Omental fat pad (tissue), 4 donors: ENCODE measurements around the gene UBE4B. TPM values are rescaled to one million over a fixed set of nuclear protein-coding genes. Genes with fewer than 3 reads are reported as not detected.

ENCODE experiments used
- ATAC-seq: fragments of 150-250 bp; one replicate; pipeline ENCODE4 v1.9.1; 2016; ENCODE audit warnings: mild to moderate bottlenecking, moderate library complexity; ENCODE audit not compliant: low FRiP score
- DNase-seq: peaks from one replicate; pipeline ENCODE4 v3.0.0-alpha.2; 2019; ENCODE audit warnings: low spot score
- CTCF ChIP-seq, 3 donors: fragments of 450-650 bp; IDR thresholded peaks; one replicate each; pipeline ENCODE4 v1.5.1; 2016 to 2017; ENCODE audit warnings: antibody characterized with exemption in 3 of 3, mild to moderate bottlenecking in 3 of 3, moderate library complexity in 2 of 3
- total RNA-seq, 4 donors: library from RNA; depleted of rRNA; stranded (reverse); fragments of >200 nt; gene quantifications; one replicate each; pipeline ENCODE4 v1.1.0, GENCODE V29; 2016

The UBE4B gene
- total RNA-seq, 4 donors from 2014 or later: 33.3 to 58.4 (median 46.1) TPM

DNA sequence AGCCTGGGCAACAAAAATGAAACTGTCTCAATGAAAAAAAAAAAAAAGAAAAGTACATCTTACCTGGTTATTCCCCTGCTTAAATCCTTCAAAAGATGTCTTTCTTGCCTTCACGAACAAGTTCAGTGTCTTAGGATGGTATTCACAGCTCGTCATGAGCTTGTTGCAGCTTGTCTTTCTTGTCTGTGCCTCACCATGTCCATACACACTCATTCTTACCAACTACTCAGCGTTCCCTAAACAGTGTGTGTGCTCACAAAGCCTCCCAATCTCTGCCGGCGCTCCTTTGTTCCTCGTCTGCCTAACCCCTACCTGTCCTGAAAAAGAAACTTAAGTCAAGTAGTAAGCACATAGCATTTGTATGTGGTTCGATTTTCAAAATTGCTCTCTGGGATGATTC lies 31.1 kb downstream of the UBE4B start:
- TF ChIP-seq CTCF (IDR thresholded peaks at IDR 0.05): no peak
- no peak for ATAC-seq
- DNase-seq: no peak

DNA sequence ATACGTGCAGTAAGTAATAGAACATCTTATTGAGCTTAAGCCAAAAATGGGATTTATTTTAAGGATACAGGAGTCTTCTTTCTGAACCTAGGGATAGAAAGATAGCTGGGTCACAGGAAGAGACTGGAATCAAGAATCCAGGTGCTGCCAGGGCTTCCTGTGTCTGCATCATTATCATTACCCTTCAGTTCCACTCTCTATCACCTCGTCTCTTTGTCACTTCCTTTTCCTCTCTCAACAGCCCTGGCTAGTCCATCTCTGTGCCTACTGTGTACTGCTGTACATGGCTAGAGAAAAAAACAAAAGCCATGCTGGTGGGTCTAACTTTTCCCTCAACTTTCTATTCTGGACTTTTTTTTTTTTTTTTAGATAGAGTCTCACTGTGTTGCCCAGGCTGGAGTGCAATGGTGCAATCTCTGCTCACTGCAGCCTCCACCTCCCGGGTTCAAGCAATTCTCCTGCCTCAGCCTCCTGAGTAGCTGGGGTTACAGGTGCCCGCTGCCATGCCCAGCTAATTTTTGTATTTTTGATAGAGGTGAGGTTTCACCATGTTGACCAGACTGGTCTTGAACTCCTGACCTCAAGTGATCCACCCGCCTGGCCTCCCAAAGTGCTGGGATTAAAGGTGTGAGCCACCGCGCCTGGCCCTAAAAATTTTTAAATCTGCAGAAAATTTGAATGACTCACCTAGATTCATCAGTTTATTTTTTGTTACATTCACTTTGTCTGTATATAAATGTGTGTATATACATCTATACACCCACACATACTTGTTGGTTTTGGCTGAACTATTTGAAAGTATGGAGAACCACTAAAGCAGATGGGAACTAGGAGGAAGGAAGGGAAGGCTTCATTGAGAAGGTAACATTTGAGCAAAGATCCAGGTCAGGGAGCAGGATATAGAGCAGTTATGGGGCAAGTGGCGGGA lies 31.9 kb downstream of the UBE4B start:
- no peak for ATAC-seq
- no peak for DNase-seq
- no peak for TF ChIP-seq CTCF (IDR thresholded peaks at IDR 0.05)

DNA sequence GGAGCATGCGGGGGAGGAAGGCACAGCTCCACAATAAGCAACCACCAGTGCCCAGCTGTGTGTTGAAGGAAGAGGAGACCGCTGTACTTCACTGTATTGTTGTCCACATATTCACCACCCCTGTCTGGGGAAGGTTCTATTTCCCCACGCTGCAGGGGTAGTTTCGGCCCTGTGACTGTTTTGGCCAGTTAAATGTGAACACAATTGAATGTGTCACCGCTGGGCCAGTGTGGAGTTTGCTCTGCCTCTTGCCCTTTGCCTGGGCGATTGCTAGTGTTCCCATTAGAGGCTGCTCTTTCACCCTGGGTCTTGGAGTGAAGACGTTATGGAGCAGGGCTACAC lies 32.6 kb downstream of the UBE4B start:
- no peak for TF ChIP-seq CTCF (IDR thresholded peaks at IDR 0.05)
- DNase-seq (no peak), ATAC-seq (no peak)

- no peak for ATAC-seq
- no peak for DNase-seq
- no peak for TF ChIP-seq CTCF (IDR thresholded peaks at IDR 0.05)
Measured at GRCh38 chr1:10065760-10066159, 33.0 kb downstream of the UBE4B start.

GRCh38 chr1:10068605-10069294 lies 36.0 kb downstream of the UBE4B start:
- no peak for TF ChIP-seq CTCF (IDR thresholded peaks at IDR 0.05)
- DNase-seq (no peak), ATAC-seq (no peak)

DNA sequence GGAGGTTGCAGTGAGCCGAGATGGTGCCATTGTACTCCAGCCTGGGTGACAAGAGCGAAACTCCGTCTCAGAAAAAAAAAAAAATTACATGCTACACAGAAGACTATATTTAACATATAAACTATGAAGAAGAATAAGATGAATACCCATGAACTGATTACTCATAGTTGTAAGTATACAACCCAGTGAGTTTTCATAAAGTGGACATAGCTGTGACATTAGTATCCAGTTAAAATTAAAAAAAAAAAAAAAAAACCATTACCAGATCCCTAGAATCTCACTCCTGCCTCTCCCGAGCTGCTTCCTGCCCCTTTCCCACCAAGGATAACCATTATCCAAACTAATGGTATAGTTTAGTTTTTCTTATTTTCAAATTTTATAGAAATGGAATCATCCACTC lies 37.4 kb downstream of the UBE4B start:
- DNase-seq (no peak), ATAC-seq (no peak)
- no peak for TF ChIP-seq CTCF (IDR thresholded peaks at IDR 0.05)
